HepG2 (cell line): ENCODE results near the gene NOC4L. TPM values are rescaled to one million over a fixed set of nuclear protein-coding genes. Genes with fewer than 3 reads are reported as not detected.

ENCODE experiments used
- ATAC-seq: fragments of 200-7000 bp; cut with Tn5 transposase; 3 replicates; pipeline ENCODE4 v1.9.1; 2020; ENCODE audit warnings: mild to moderate bottlenecking, moderate library complexity
- BruUV-seq: library from RNA; stranded (reverse); fragments of 400-500 nt; replicated peaks from 2 replicates; lab custom pipeline; 2021; lab: Mats Ljungman, UMichigan
- CTCF ChIA-PET: fragments of 300-600 bp; formaldehyde crosslinking; extraction: SDS; loops from one replicate; lab custom pipeline; 2021; ENCODE audit warnings: low total read pairs, inconsistent platforms, low intra/inter-chr PET ratio; lab: Yijun Ruan, JAX
- POLR2A ChIA-PET: fragments of 350-600 bp; sonication (Branson Sonifier 250); formaldehyde crosslinking; loops from one replicate; lab custom pipeline; 2020; ENCODE audit warnings: antibody characterized with exemption, inconsistent platforms; lab: Yijun Ruan, JAX
- DNase-seq: peaks from one replicate; pipeline ENCODE4 v3.0.0-alpha.2; 2015; ENCODE audit warnings: low spot score
- FAIRE-seq: peaks from 3 replicates; lab custom pipeline; 2011; peaks lifted over from hg19 to GRCh38; lab: Jason Lieb, UNC
- H2AFZ ChIP-seq: one replicate; pipeline ENCODE4 v1.6.1; 2011; ENCODE audit warnings: low read length, inconsistent platforms
- H3K27ac ChIP-seq: fragments of 300-600 bp; 3 replicates; pipeline ENCODE4 v1.8.0; 2011; ENCODE audit warnings: mixed run types, mild to moderate bottlenecking, mixed read lengths, low read length, inconsistent platforms; ENCODE audit not compliant: insufficient read depth; ENCODE audit errors: extremely low read length
- H3K27me3 ChIP-seq, 2 experiments: fragments of 200-600 bp in 1 of 2; 2 replicates in 1 of 2; 3 replicates in 1 of 2; pipeline versions ENCODE4 v1.6.0 to v1.8.0; 2011; ENCODE audit warnings: low read length in 2 of 2, mild to moderate bottlenecking in 2 of 2, moderate library complexity in 2 of 2, inconsistent platforms in 1 of 2; ENCODE audit not compliant: insufficient read depth in 2 of 2, control insufficient read depth in 1 of 2
- H3K36me3 ChIP-seq, 2 experiments: fragments of 200-600 bp in 1 of 2; replicated peaks in 1 of 2; 2 replicates in 1 of 2; 3 replicates in 1 of 2; pipeline versions ENCODE4 v1.5.1 to v1.8.0; 2011; ENCODE audit warnings: low read length in 2 of 2, inconsistent platforms in 1 of 2; ENCODE audit not compliant: insufficient read depth in 2 of 2, control insufficient read depth in 1 of 2
- H3K4me1 ChIP-seq: 2 replicates; pipeline ENCODE4 v1.5.1; 2012; ENCODE audit warnings: low read length, inconsistent platforms; ENCODE audit not compliant: insufficient read depth
- H3K4me2 ChIP-seq: 2 replicates; pipeline ENCODE4 v1.6.0; 2011; ENCODE audit warnings: low read depth, low read length, inconsistent platforms
- H3K4me3 ChIP-seq, 3 experiments: fragments of 200-600 bp in 1 of 3; sonication (generic), shearing (Covaris generic) in 1 of 3; replicated peaks in 1 of 3; 2 replicates each; pipeline ENCODE4 v1.5.1; 2011 to 2016; ENCODE audit warnings: low read length in 3 of 3, inconsistent platforms in 2 of 3, low read depth in 2 of 3, mild to moderate bottlenecking in 2 of 3, control low read depth in 1 of 3, mixed read lengths in 1 of 3; ENCODE audit not compliant: insufficient read depth in 1 of 3
- H3K79me2 ChIP-seq: one replicate; pipeline ENCODE4 v1.6.1; 2011; ENCODE audit warnings: low read length, inconsistent platforms; ENCODE audit not compliant: insufficient read depth
- H3K9ac ChIP-seq: 2 replicates; pipeline ENCODE4 v1.6.0; 2011; ENCODE audit warnings: mild to moderate bottlenecking, low read depth, low read length, inconsistent platforms; ENCODE audit not compliant: insufficient read depth
- H3K9me3 ChIP-seq: 2 replicates; pipeline ENCODE4 v1.5.1; 2012; ENCODE audit warnings: mild to moderate bottlenecking, low read length
- H4K20me1 ChIP-seq: 2 replicates; pipeline ENCODE4 v1.6.0; 2011; ENCODE audit warnings: inconsistent platforms, mild to moderate bottlenecking, low read length, moderate library complexity; ENCODE audit not compliant: insufficient read depth
- CREM ChIP-seq, 2 experiments: sonication (generic) in 1 of 2; formaldehyde crosslinking in 1 of 2; IDR thresholded peaks; 2 replicates each; pipeline versions ENCODE4 v1.4.0 to v1.6.1; 2016 to 2020; ENCODE audit warnings: antibody characterized with exemption in 1 of 2, mild to moderate bottlenecking in 1 of 2, missing genetic modification reagents in 1 of 2
- E2F5 ChIP-seq: sonication (generic); formaldehyde crosslinking; conservative IDR thresholded peaks from 2 replicates; pipeline ENCODE4 v1.4.0; 2020; ENCODE audit warnings: missing genetic modification reagents
- FOXA1 ChIP-seq, 2 experiments: fragments of 450-650 bp in 1 of 2; sonication (generic) in 1 of 2; formaldehyde crosslinking in 1 of 2; IDR thresholded peaks; 2 replicates each; pipeline versions ENCODE4 v1.4.0 to v1.6.1; 2016 to 2020; ENCODE audit warnings: missing genetic modification reagents in 1 of 2
- FOXM1 ChIP-seq: sonication (generic); formaldehyde crosslinking; IDR thresholded peaks from 2 replicates; pipeline ENCODE4 v1.5.0; 2020; ENCODE audit warnings: missing genetic modification reagents
- HNF4A ChIP-seq: sonication (generic); formaldehyde crosslinking; IDR thresholded peaks from 2 replicates; pipeline ENCODE4 v1.4.0; 2020; ENCODE audit warnings: missing genetic modification reagents
- KDM1A ChIP-seq: IDR thresholded peaks from 2 replicates; pipeline ENCODE4 v1.6.1; 2016; ENCODE audit warnings: missing compliant biosample characterization
- MYPOP ChIP-seq: sonication (generic); formaldehyde crosslinking; IDR thresholded peaks from 2 replicates; pipeline ENCODE4 v1.8.1; 2023; ENCODE audit warnings: mild to moderate bottlenecking, moderate library complexity, missing genetic modification reagents
- NR2F1 ChIP-seq, 2 experiments: fragments of 450-650 bp in 1 of 2; formaldehyde crosslinking in 1 of 2; IDR thresholded peaks; 2 replicates each; pipeline versions ENCODE4 v1.5.0 to v1.6.1; 2016 to 2020; ENCODE audit warnings: mild to moderate bottlenecking in 1 of 2, missing compliant biosample characterization in 1 of 2, missing genetic modification reagents in 1 of 2, moderate library complexity in 1 of 2
- POLR2G ChIP-seq: fragments of 200-400 bp; formaldehyde crosslinking; IDR thresholded peaks from 2 replicates; pipeline ENCODE4 v1.6.1; 2018; ENCODE audit warnings: mild to moderate bottlenecking, low read depth, low read length, moderate library complexity
- RBFOX2 ChIP-seq: fragments of 200-400 bp; formaldehyde crosslinking; IDR thresholded peaks from 2 replicates; pipeline ENCODE4 v1.6.1; 2017; ENCODE audit warnings: low read depth, mild to moderate bottlenecking, low read length
- ZNF234 ChIP-seq: sonication (generic); formaldehyde crosslinking; conservative IDR thresholded peaks from 2 replicates; pipeline ENCODE4 v1.5.1; 2020; ENCODE audit warnings: mild to moderate bottlenecking, missing genetic modification reagents
- ZNF292 ChIP-seq: sonication (generic); formaldehyde crosslinking; IDR thresholded peaks from 2 replicates; pipeline ENCODE4 v1.8.1; 2022; ENCODE audit warnings: mild to moderate bottlenecking, low read depth, missing genetic modification reagents, borderline replicate concordance
- ZNF367 ChIP-seq: sonication (generic); formaldehyde crosslinking; IDR thresholded peaks from 2 replicates; pipeline ENCODE4 v1.4.0; 2020; ENCODE audit warnings: missing genetic modification reagents, borderline replicate concordance
- ZSCAN20 ChIP-seq: sonication (generic); formaldehyde crosslinking; IDR thresholded peaks from 2 replicates; pipeline ENCODE4 v1.4.0; 2020; ENCODE audit warnings: missing genetic modification reagents, mild to moderate bottlenecking, borderline replicate concordance
- ZSCAN5A ChIP-seq: sonication (generic); formaldehyde crosslinking; IDR thresholded peaks from 2 replicates; pipeline ENCODE4 v1.8.0; 2022; ENCODE audit warnings: mild to moderate bottlenecking, missing genetic modification reagents, borderline replicate concordance
- WGBS: methylation state at CpG from one replicate; pipeline ENCODE4 v1.1.6; 2017; ENCODE audit warnings: low lambda C conversion rate; 5-methylcytosine and 5-hydroxymethylcytosine counted together
- in situ Hi-C: cut with HindIII; loops from 2 replicates; pipeline ENCODE4 v1.10.0; 2017; ENCODE audit warnings: low pct_unique_long_range_greater_than_20kb; ENCODE audit not compliant: extremely low pct_ligation_motif_present
- intact Hi-C: fragments of 100-400 bp; cut with micrococcal nuclease; formaldehyde crosslinking; loops from one replicate; pipeline ENCODE4 v1.10.0; 2022; ENCODE audit not compliant: unreplicated experiment
- polyA plus RNA-seq, 8 experiments: library from polyadenylated mRNA; depleted of rRNA in 3 of 8; stranded (reverse) in 7 of 8; unstranded in 1 of 8; fragments of >200 nt; fragmentation: Illumina TruSeq in 4 of 8; extraction: Trizol in 4 of 8; gene quantifications; 2 replicates each; pipeline versions ENCODE4 v1.2.1 to v1.2.3, GENCODE V29; 2011 to 2016; ENCODE audit warnings: low read depth in 4 of 8, missing spikeins in 1 of 8, mixed read lengths in 1 of 8; ENCODE audit not compliant: insufficient read depth in 1 of 8
- total RNA-seq, 5 experiments: library from RNA; depleted of rRNA; stranded (reverse); fragments of >200 nt; fragmentation: Illumina TruSeq; extraction: Trizol; gene quantifications; 2 replicates each; pipeline ENCODE4 v1.2.3, GENCODE V29; 2016; ENCODE audit warnings: low read depth in 1 of 5

Gene NOC4L
- total and polyA plus RNA-seq, 2 of the 13 experiments (the other 11 are each of a cell fraction or from before 2014, with no cell fraction given): 4.3 to 14.6 TPM

- CTCF ChIA-PET: no interaction called here
- H3K27ac ChIP-seq: no peak overlapping the region
- no peak for DNase-seq
Measured at GRCh38 chr12:132168311-132169031, 24.2 kb downstream of the NOC4L start.

GRCh38 chr12:132169376-132169775 lies 25.1 kb downstream of the NOC4L start:
- WGBS: 61% methylated on average over 4 of the region's 17 CpGs
- no peak overlapping the region for H3K27ac ChIP-seq
- H3K9me3 ChIP-seq: no peaks in the 10 kb centered on the region
- no peak overlapping the region for H3K4me2 ChIP-seq
- peaks cover 6% of the 10 kb centered on the region; the same call in 1 of the 2 replicates for H4K20me1 ChIP-seq
- H3K4me1 ChIP-seq: no peaks in the 10 kb centered on the region
- FAIRE-seq (no peak), DNase-seq (no peak), ATAC-seq (no peak)
- no TSS peak for BruUV-seq
- intact Hi-C loops (no loop called here), in situ Hi-C loops (no loop called here)
- peaks cover 15 to 58% of the 10 kb centered on the region in 2 experiments; a peak in 4 of 5 replicates for H3K27me3 ChIP-seq
- ChIA-PET POLR2A (no interaction called here), CTCF (no interaction called here)
- H3K79me2 ChIP-seq: no peaks in the 10 kb centered on the region
- H3K36me3 ChIP-seq: no peaks in the 10 kb centered on the region
- H2AFZ ChIP-seq: no peak overlapping the region
- H3K4me3 ChIP-seq: no peak overlapping the region
- no peak overlapping the region for H3K9ac ChIP-seq
- TF ChIP-seq ZSCAN20 (CRISPR knock-in tag) (no peak), MYPOP (CRISPR knock-in tag) (no peak), ZNF234 (CRISPR knock-in tag) (no peak), CREM (IDR thresholded peaks at IDR 0.05) (no peak), CREM (CRISPR knock-in tag; IDR thresholded peaks at IDR 0.05) (no peak), E2F5 (no peak), ZNF292 (CRISPR knock-in tag) (no peak), ZSCAN5A (no peak), HNF4A (no peak), POLR2G (no peak), FOXM1 (CRISPR knock-in tag) (no peak)

More at GRCh38 chr12:132168311-132169031, 24.2 kb downstream of the NOC4L start:
- Histone ChIP-seq H3K79me2 (no peaks in the 10 kb centered on the region), H3K4me2 (no peak overlapping the region), H4K20me1 (0 out of 2 replicates have a peak, but pooled peaks cover 7% of the 10 kb centered on the region), H3K4me1 (no peaks in the 10 kb centered on the region), H2AFZ (no peak overlapping the region), H3K9ac (no peak overlapping the region), H3K36me3 (no peaks in the 10 kb centered on the region), H3K9me3 (no peaks in the 10 kb centered on the region), H3K4me3 (no peak overlapping the region), H3K27me3 (peaks cover 15 to 52% of the 10 kb centered on the region in 2 experiments; a peak in 4 of 5 replicates)
- in situ Hi-C loops (no loop called here), intact Hi-C loops (no loop called here)
- no TSS peak for BruUV-seq
- FAIRE-seq (no peak), ATAC-seq (no peak)
- WGBS: 47% methylated on average over 8 of the region's 31 CpGs
- no peak for TF ChIP-seq FOXA1 (IDR thresholded peaks at IDR 0.05)
- no peak for TF ChIP-seq FOXA1 (CRISPR knock-in tag; IDR thresholded peaks at IDR 0.05)
- no peak for TF ChIP-seq RBFOX2
- TF ChIP-seq ZNF367 (CRISPR knock-in tag): no peak
- no peak for TF ChIP-seq KDM1A (CRISPR knock-in tag)
- no peak for TF ChIP-seq NR2F1 (CRISPR knock-in tag; IDR thresholded peaks at IDR 0.05)
- POLR2A ChIA-PET: no interaction called here
